ENCODE results near the gene PYGL. TPM values are rescaled to one million over a fixed set of nuclear protein-coding genes. Genes with fewer than 3 reads are reported as not detected.

Gene PYGL
- total and polyA plus RNA-seq, 7 donors, result 21.7 to 49.9 (median 32.1) TPM

DNA sequence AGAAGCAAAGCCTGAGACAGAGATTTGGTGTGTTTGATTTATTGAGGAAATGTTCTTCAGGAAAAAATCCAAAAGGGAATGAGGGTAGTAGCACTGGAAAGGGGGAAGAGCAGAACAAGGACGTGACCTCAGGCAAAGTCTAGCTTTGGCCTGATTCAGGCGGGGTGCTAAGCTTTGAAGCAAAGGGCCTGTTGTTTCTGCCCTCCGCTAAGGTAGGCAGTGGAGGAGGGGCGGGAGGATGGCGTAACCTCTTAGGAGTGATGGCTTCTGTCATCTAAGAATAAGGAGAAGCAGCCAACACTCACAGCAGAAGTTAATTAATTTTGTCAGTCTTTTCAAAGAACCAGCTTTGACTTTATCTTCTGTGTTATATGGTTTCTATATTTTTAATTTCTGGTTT, 52.0 kb downstream of the PYGL start:
- intact Hi-C loops (cut with DNase I), result no loop called here
- Histone ChIP-seq H3K4me1 (no peaks in the 10 kb centered on the region), H3K27ac (no peak overlapping the region), H3K36me3 (no peaks in the 10 kb centered on the region), H3K27me3 (no peaks in the 10 kb centered on the region), H3K4me3 (no peak overlapping the region), H3K9me3 (no peaks in the 10 kb centered on the region)
- no peak for DNase-seq
- TF ChIP-seq EP300 (IDR thresholded peaks at IDR 0.05), result no peak
- TF ChIP-seq, protein P1, sequence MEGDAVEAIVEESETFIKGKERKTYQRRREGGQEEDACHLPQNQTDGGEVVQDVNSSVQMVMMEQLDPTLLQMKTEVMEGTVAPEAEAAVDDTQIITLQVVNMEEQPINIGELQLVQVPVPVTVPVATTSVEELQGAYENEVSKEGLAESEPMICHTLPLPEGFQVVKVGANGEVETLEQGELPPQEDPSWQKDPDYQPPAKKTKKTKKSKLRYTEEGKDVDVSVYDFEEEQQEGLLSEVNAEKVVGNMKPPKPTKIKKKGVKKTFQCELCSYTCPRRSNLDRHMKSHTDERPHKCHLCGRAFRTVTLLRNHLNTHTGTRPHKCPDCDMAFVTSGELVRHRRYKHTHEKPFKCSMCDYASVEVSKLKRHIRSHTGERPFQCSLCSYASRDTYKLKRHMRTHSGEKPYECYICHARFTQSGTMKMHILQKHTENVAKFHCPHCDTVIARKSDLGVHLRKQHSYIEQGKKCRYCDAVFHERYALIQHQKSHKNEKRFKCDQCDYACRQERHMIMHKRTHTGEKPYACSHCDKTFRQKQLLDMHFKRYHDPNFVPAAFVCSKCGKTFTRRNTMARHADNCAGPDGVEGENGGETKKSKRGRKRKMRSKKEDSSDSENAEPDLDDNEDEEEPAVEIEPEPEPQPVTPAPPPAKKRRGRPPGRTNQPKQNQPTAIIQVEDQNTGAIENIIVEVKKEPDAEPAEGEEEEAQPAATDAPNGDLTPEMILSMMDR (IDR thresholded peaks at IDR 0.05), result no peak
- TF ChIP-seq POLR2AphosphoS5 (IDR thresholded peaks at IDR 0.05), result no peak
- TF ChIP-seq POLR2A (IDR thresholded peaks at IDR 0.05), result no peak
- 63 to 74% methylated on average over 5 of the region's 5 CpGs for WGBS, 2 donors

DNA sequence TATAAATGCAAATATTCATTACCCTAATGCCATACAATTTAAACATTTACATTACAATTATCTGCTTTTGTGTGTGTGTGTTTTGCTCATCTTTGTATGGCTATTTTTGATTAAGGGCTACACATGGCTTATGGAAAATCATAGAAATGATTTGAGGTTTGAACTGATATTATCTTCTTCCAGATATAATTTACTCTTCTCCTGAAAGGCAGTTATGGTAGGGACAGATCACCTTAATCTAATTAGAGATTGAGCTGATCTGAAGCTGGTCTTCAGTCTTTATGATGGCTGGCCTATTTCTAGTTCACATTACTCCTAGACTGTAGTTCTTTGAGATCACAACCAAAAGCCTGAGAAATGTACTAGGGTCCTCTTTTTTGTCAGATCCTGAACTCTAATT, 56.8 kb downstream of the PYGL start:
- no peaks in the 10 kb centered on the region for H3K27me3 ChIP-seq

GRCh38 chr14:50883827-50884197, 60.5 kb downstream of the PYGL start:
- Histone ChIP-seq H3K36me3 (no peaks in the 10 kb centered on the region), H3K27ac (no peak overlapping the region), H3K4me3 (no peak overlapping the region), H3K27me3 (no peaks in the 10 kb centered on the region), H3K4me1 (no peaks in the 10 kb centered on the region), H3K9me3 (no peaks in the 10 kb centered on the region)
- WGBS, 2 donors, result 17 to 64% methylated on average over 1 of the region's 1 CpG
- intact Hi-C loops (cut with DNase I), result no loop called here
- TF ChIP-seq POLR2A (IDR thresholded peaks at IDR 0.05), result no peak
- TF ChIP-seq, protein P1 (IDR thresholded peaks at IDR 0.05), result no peak
- no peak for DNase-seq

More for the DNA sequence above, 56.8 kb downstream of the PYGL start:
- H3K27ac ChIP-seq, result no peak overlapping the region
- H3K36me3 ChIP-seq, result no peaks in the 10 kb centered on the region
- TF ChIP-seq, protein P1 (IDR thresholded peaks at IDR 0.05), result no peak
- TF ChIP-seq POLR2A (IDR thresholded peaks at IDR 0.05), result no peak
- TF ChIP-seq EP300 (IDR thresholded peaks at IDR 0.05), result no peak
- TF ChIP-seq POLR2AphosphoS5 (IDR thresholded peaks at IDR 0.05), result no peak
- H3K9me3 ChIP-seq, result no peaks in the 10 kb centered on the region
- intact Hi-C loops (cut with DNase I), result no loop called here
- DNase-seq, result no peak
- no peak overlapping the region for H3K4me3 ChIP-seq
- H3K4me1 ChIP-seq, result no peaks in the 10 kb centered on the region

- 26 to 68% methylated on average over 8 of the region's 8 CpGs for WGBS, 2 donors
These were observed 61.1 kb downstream of the PYGL start for GRCh38 chr14:50882932-50883826.

More at GRCh38 chr14:50882932-50883826, 61.1 kb downstream of the PYGL start:
- Histone ChIP-seq H3K9me3 (no peaks in the 10 kb centered on the region), H3K27me3 (no peaks in the 10 kb centered on the region), H3K4me3 (no peak overlapping the region), H3K4me1 (no peaks in the 10 kb centered on the region), H3K27ac (no peak overlapping the region), H3K36me3 (no peaks in the 10 kb centered on the region)
- TF ChIP-seq, protein P1 (IDR thresholded peaks at IDR 0.05), result no peak
- no peak for TF ChIP-seq POLR2A (IDR thresholded peaks at IDR 0.05)
- no peak for TF ChIP-seq EP300 (IDR thresholded peaks at IDR 0.05)
- no peak for TF ChIP-seq POLR2AphosphoS5 (IDR thresholded peaks at IDR 0.05)
- intact Hi-C loops (cut with DNase I), result no loop called here
- DNase-seq, result no peak

All from sigmoid colon (tissue), 7 donors.